ENCODE measurements around the gene ARPC1B. TPM values are rescaled to one million over a fixed set of nuclear protein-coding genes. Genes with fewer than 3 reads are reported as not detected.

ARPC1B gene
- total and polyA plus RNA-seq, 2 donors (not counting 1 experiment from before 2014, with no cell fraction given) = 142 to 563 TPM

- Histone ChIP-seq H3K79me2 (ENCODE audit: control insufficient read depth, insufficient read depth, low read length) (peaks cover 90% of the 10 kb centered on the region), H3K27me3 (replicated peaks in 1 of 4; ENCODE audit: control extremely low read depth in 1 of 4, control insufficient read depth in 3 of 4, insufficient read depth in 4 of 4, low read length in 3 of 4) (no peaks in the 10 kb centered on the region), H3K4me1 (ENCODE audit: control insufficient read depth in 2 of 2, insufficient read depth in 2 of 2, low read length in 2 of 2) (peaks cover 25 to 35% of the 10 kb centered on the region in 2 donors), H3K4me2 (replicated peaks; ENCODE audit: low read depth, low read length, poor library complexity, severe bottlenecking) (peak within 1 kb of the TSS; percentile 98), H3K27ac (ENCODE audit: low read length in 2 of 2) (peak within 1 kb of the TSS; percentile 89 to 96), H2AFZ (ENCODE audit: insufficient read depth, low read depth, low read length, poor library complexity, severe bottlenecking) (peak within 1 kb of the TSS; percentile 84), H3K36me3 (replicated peaks in 1 of 2; ENCODE audit: control extremely low read depth in 1 of 2, control insufficient read depth in 1 of 2, extremely low read depth in 1 of 2, insufficient read depth in 2 of 2, low read length in 1 of 2) (peaks cover 7 to 43% of the 10 kb centered on the region in 2 experiments), H3K4me3 (ENCODE audit: control extremely low read depth in 1 of 5, extremely low read depth in 1 of 5, insufficient read depth in 1 of 5, low read depth in 2 of 5, low read length in 4 of 5) (peak within 1 kb of the TSS; percentile 93 to 99 (median 95)), H3K9me3 (ENCODE audit: control extremely low read depth in 1 of 3, control insufficient read depth in 2 of 3, insufficient read depth in 1 of 3, low read length in 2 of 3) (no peaks in the 10 kb centered on the region), H3K9ac (ENCODE audit: low read length) (peak within 1 kb of the TSS; percentile 94), H4K20me1 (ENCODE audit: control insufficient read depth, insufficient read depth, low read length, poor library complexity, severe bottlenecking) (peaks cover 76% of the 10 kb centered on the region)
- Mint-ChIP-seq H3K4me3 (peak within 1 kb of the TSS; percentile 91), H3K27me3 (no peaks in the 10 kb centered on the region), H3K9me3 (ENCODE audit: insufficient read depth) (no peaks in the 10 kb centered on the region), H3K4me1 (peaks cover 50% of the 10 kb centered on the region), H3K27ac (peak within 1 kb of the TSS; percentile 100)
- under 1% methylated on average over 72 of the region's 72 CpGs for WGBS (ENCODE audit: insufficient coverage)
- peak; percentile 90 for ATAC-seq (ENCODE audit: low read depth)
- TF ChIP-seq EZH2 (IDR thresholded peaks at IDR 0.05; ENCODE audit: borderline replicate concordance, insufficient read depth, low read depth, low read length, poor library complexity, severe bottlenecking) = no peak
- no peak for TF ChIP-seq CTCF (IDR thresholded peaks at IDR 0.05)
- peak; percentile 100 for DNase-seq
- ChIA-PET CTCF (interaction anchor here (0.6 to 3.2 kb wide), 9 partner anchors 16 to 172 kb away, joined by 3 to 24 read pairs (median 3); partner anchors contain the start of gene ZKSCAN5), POLR2A (interaction anchor here (0.9 to 3.1 kb wide), 12 partner anchors 9 to 208 kb away, joined by 3 to 33 read pairs (median 6); partner anchors contain the start of genes ARPC1A, ARPC1B, ATP5MF and CPSF4)
- intact Hi-C loops (cut with micrococcal nuclease) = loop anchor here (1.0 to 2.0 kb wide), 10 partner anchors 15 to 144 kb away; partner anchors contain the start of genes ARPC1A, ARPC1B, ATP5MF and CPSF4
These were observed 34.1 kb downstream of the ARPC1B start, which contains the start of the genes BUD31 and PDAP1 for GRCh38 chr7:99408379-99409191. TSS of gene BUD31 (plus strand) at chr7:99408969. CDS start at chr7:99411093, 2,124 bp downstream. TSS of gene PDAP1 (minus strand) at chr7:99408597. CDS start at chr7:99408548, 49 bp downstream.

All from B cell (primary cell).